HAP-1 (cell line): ENCODE results near the gene ZNF263.
"Not testable (repeated sequence)": the region's sequence is repeated elsewhere in the genome, so short reads cannot be mapped to it uniquely, and the experiment has no call there.

Experiments used
- DNase-seq, 2 experiments: peaks; one replicate each; pipeline ENCODE4 v3.0.0-alpha.2; 2016 to 2020; ENCODE audit warnings: low spot score in 2 of 2
- H3K27me3 ChIP-seq: fragments of 250-450 bp; sonication (Bioruptor Pico); 2 replicates; pipeline ENCODE4 v1.5.1; 2020; ENCODE audit warnings: low read depth, mild to moderate bottlenecking, moderate library complexity
- H3K36me3 ChIP-seq: fragments of 250-450 bp; sonication (Bioruptor Pico); replicated peaks from 2 replicates; pipeline ENCODE4 v1.5.1; 2020; ENCODE audit warnings: mild to moderate bottlenecking
- H3K4me1 ChIP-seq: fragments of 250-450 bp; sonication (Bioruptor Pico); 2 replicates; pipeline ENCODE4 v1.5.1; 2020; ENCODE audit warnings: mild to moderate bottlenecking
- H3K4me3 ChIP-seq: fragments of 250-450 bp; sonication (Bioruptor Pico); 2 replicates; pipeline ENCODE4 v1.5.1; 2020; ENCODE audit warnings: mild to moderate bottlenecking, moderate library complexity
- H3K9me3 ChIP-seq: fragments of 250-450 bp; sonication (Bioruptor Pico); 2 replicates; pipeline ENCODE4 v1.5.1; 2020; ENCODE audit warnings: mild to moderate bottlenecking, moderate library complexity
- in situ Hi-C: fragments of 300-500 bp; cut with MboI; formaldehyde crosslinking; loops from 3 replicates; pipeline ENCODE4 v1.14.3; 2020; ENCODE audit warnings: low sequenced_read_pairs, inconsistent platforms, mixed read lengths

ZNF263 gene

GRCh38 chr16:3254309-3254708 lies 29.0 kb upstream of the ZNF263 start:
- H3K4me1 ChIP-seq = no peaks in the 10 kb centered on the region
- H3K9me3 ChIP-seq = 0 out of 2 replicates have a peak, but pooled peaks cover 2% of the 10 kb centered on the region
- H3K36me3 ChIP-seq = no peaks in the 10 kb centered on the region
- DNase-seq = no peak
- peaks cover 4% of the 10 kb centered on the region; the same call in 1 of the 2 replicates for H3K27me3 ChIP-seq
- in situ Hi-C loops = no loop called here
- no peak overlapping the region for H3K4me3 ChIP-seq

- H3K36me3 ChIP-seq = no peaks in the 10 kb centered on the region
- H3K4me3 ChIP-seq = no peak within 1 kb of the TSS
- in situ Hi-C loops = no loop called here
- 0 out of 2 replicates have a peak, but pooled peaks cover 2% of the 10 kb centered on the region for H3K9me3 ChIP-seq
- no peaks in the 10 kb centered on the region for H3K4me1 ChIP-seq
- H3K27me3 ChIP-seq = peaks cover 4% of the 10 kb centered on the region; the same call in 1 of the 2 replicates
- no peak for DNase-seq
These were observed 27.0 kb upstream of the ZNF263 start, which contains the start of gene MEFV for GRCh38 chr16:3256146-3256865. Gene MEFV, minus strand, starts transcription at chr16:3256633. Its CDS starts 46 bp downstream, at chr16:3256587.

DNA sequence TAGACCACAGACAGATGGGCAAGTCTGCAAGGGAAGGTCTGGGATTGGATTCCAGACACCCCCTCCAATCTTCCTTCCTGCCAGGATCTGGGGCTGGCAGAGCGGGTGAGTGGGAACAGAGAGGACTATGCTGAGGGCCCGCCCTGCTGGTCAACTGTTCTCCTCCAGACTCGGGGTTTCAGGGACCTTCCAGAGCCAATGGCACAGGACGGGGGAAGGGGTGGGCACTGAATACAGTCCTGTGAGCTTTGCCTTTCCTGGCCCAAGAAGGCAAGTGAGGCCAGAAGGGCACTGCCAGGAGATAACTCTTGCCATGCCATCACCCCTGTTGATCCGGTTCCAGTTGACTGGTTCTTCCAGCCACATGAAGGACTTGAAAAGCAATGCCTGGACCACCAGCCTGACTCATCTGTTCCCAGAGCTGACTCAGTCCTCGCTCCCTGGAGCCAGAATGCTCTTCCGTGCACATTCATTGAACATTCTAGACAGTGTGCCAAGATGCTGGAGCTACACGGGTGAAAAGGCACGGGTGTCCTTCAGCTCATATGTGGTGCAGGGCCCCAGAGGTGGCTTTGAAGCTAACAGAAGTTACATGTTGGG lies 26.3 kb upstream of the ZNF263 start:
- no peak for DNase-seq
- no peaks in the 10 kb centered on the region for H3K4me1 ChIP-seq
- in situ Hi-C loops = no loop called here
- no peak overlapping the region for H3K4me3 ChIP-seq
- 0 out of 2 replicates have a peak, but pooled peaks cover 2% of the 10 kb centered on the region for H3K9me3 ChIP-seq
- H3K36me3 ChIP-seq = no peaks in the 10 kb centered on the region
- H3K27me3 ChIP-seq = peaks cover 4% of the 10 kb centered on the region; the same call in 1 of the 2 replicates

DNA sequence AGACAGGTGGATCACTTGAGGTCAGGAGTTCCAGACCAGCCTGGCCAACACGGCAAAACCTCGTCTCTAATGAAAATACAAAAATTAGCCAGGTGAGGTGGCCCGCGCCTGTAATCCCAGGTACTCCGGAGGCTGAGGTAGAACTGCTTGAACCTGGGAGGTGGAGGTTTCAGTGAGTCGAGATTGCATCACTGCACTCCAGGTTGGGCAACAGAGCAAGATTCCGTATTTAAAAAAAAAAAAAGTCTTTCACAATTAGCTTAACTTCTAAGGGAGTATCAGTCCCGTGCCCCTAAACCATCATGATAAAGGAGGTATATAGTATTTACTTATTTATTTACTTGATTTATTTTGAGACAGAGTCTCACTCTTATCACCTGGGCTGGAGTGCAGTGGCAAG lies 23.5 kb upstream of the ZNF263 start:
- no peak for DNase-seq

DNA sequence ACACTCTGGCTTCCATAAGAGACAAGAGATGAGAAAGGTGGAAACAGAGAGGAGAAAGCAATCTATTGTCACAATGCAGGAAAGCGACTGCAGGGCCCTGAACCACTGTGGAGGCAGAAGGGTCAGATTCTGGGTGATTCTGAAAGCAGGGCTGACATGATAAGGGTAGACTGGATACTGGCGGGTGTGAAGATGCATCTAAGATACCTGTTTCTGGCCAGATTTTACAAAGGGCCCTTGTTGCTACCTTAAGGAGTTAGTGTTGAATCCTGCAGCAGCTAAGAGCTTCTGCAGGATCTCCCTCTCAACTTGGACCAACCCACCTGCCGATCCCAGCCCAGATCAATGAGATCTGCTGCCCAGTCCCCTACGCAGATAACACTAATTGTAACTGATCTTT lies 20.8 kb upstream of the ZNF263 start:
- Histone ChIP-seq H3K4me1 (peaks cover 5% of the 10 kb centered on the region; the same call in 1 of the 2 replicates), H3K27me3 (no peaks in the 10 kb centered on the region), H3K36me3 (no peaks in the 10 kb centered on the region), H3K4me3 (no peak overlapping the region), H3K9me3 (peaks cover 7% of the 10 kb centered on the region)
- DNase-seq = no peak
- in situ Hi-C loops = no loop called here

More for the DNA sequence above, 23.5 kb upstream of the ZNF263 start:
- H3K4me3 ChIP-seq = no peak overlapping the region
- peaks cover 4% of the 10 kb centered on the region; the same call in 1 of the 2 replicates for H3K27me3 ChIP-seq
- in situ Hi-C loops = no loop called here
- peaks cover 3% of the 10 kb centered on the region; the same call in 1 of the 2 replicates for H3K4me1 ChIP-seq
- H3K36me3 ChIP-seq = no peaks in the 10 kb centered on the region
- peaks cover 3% of the 10 kb centered on the region; the same call in 1 of the 2 replicates for H3K9me3 ChIP-seq

- Histone ChIP-seq H3K4me3 (peak overlapping the region; percentile 65), H3K36me3 (no peaks in the 10 kb centered on the region), H3K4me1 (peaks cover 5% of the 10 kb centered on the region; the same call in 1 of the 2 replicates), H3K9me3 (peaks cover 7% of the 10 kb centered on the region), H3K27me3 (no peaks in the 10 kb centered on the region)
- in situ Hi-C loops = no loop called here
- peak; percentile 97 to 99 for DNase-seq
These were observed 18.9 kb upstream of the ZNF263 start for GRCh38 chr16:3264137-3265036.

DNA sequence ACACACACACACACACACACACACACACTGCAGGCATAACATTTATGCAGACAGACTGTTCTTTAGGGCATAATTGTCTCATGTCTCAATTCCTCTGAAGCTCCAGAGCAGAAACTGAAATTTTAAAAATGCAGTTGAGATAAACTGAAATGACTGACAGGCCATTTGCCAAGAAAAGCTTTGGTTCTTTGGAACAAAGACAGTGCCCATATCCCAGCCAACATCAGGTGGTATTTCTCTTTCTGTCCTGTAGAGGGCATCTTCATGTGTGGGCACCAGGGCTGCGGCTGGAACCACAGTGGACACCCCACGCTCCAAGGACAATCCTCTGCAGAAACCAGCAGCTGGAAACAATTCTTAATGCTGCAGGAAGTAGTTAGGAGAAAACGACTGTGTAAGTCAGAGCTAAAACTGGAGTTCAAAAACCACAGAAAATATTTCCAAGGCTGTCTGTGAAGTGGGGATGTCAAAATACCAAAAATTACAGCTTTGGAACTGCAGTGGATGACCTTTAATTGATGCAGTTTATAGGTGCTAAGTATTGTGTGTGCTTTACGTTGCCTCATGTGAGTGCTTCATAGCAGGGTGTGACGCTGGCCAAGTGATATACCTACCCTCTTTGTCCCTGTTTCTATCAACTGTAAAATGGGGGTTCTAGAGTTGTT lies 16.3 kb upstream of the ZNF263 start:
- H3K4me1 ChIP-seq = peaks cover 5% of the 10 kb centered on the region; the same call in 1 of the 2 replicates
- no peaks in the 10 kb centered on the region for H3K36me3 ChIP-seq
- DNase-seq = peak; percentile 18 to 41
- in situ Hi-C loops = no loop called here
- peaks cover 7% of the 10 kb centered on the region for H3K9me3 ChIP-seq
- H3K4me3 ChIP-seq = no peak overlapping the region
- no peaks in the 10 kb centered on the region for H3K27me3 ChIP-seq

DNA sequence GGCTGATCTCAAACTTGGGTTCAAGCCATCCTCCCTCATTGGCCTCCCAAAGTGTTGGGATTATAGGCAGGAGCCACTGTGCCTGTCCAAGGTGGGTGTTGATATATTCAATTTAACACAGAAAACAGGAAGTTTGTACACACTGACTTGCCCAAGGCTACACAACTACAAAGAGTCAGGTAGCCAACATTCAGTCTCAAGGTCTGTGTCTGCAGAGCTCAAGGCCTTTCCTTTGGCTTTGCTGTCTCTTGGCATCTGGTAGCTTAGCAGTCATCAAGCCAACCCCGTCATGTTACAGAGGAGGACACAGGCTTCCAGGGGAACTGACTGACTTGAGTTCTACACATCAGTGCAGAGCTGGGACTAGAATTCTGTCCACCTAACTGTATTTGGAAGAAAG lies 15.0 kb upstream of the ZNF263 start:
- H3K4me1 ChIP-seq = peaks cover 5% of the 10 kb centered on the region; the same call in 1 of the 2 replicates
- H3K36me3 ChIP-seq = no peaks in the 10 kb centered on the region
- peaks cover 7% of the 10 kb centered on the region for H3K9me3 ChIP-seq
- DNase-seq = no peak
- in situ Hi-C loops = no loop called here
- no peaks in the 10 kb centered on the region for H3K27me3 ChIP-seq
- no peak overlapping the region for H3K4me3 ChIP-seq

DNA sequence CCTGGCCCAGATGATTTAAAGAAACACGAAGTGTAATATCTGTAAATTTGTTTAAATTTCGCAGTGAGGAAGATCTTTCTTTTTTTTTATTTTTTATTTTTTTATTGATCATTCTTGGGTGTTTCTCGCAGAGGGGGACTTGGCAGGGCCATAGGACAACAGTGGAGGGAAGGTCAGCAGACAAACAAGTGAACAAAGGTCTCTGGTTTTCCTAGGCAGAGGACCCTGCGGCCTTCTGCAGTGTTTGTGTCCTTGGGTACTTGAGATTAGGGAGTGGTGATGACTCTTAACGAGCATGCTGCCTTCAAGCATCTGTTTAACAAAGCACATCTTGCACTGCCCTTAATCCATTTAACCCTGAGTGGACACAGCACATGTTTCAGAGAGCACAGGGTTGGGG lies 12.6 kb upstream of the ZNF263 start:
- H3K9me3 ChIP-seq, H3K27me3 ChIP-seq, DNase-seq, in situ Hi-C loops, H3K4me1 ChIP-seq, H3K36me3 ChIP-seq, H3K4me3 ChIP-seq: not testable (repeated sequence)

GRCh38 chr16:3271281-3271680 lies 12.0 kb upstream of the ZNF263 start:
- H3K9me3 ChIP-seq, H3K27me3 ChIP-seq, H3K4me1 ChIP-seq, in situ Hi-C loops, H3K4me3 ChIP-seq, DNase-seq, H3K36me3 ChIP-seq: not testable (repeated sequence)

- Histone ChIP-seq H3K4me1 (no peaks in the 10 kb centered on the region), H3K36me3 (no peaks in the 10 kb centered on the region), H3K4me3 (no peak overlapping the region), H3K27me3 (peaks cover 7% of the 10 kb centered on the region), H3K9me3 (no peaks in the 10 kb centered on the region)
- in situ Hi-C loops = no loop called here
- peak in 1 of 2 experiments; percentile 24 for DNase-seq
These were observed 8.8 kb upstream of the ZNF263 start for GRCh38 chr16:3274490-3274889.

DNA sequence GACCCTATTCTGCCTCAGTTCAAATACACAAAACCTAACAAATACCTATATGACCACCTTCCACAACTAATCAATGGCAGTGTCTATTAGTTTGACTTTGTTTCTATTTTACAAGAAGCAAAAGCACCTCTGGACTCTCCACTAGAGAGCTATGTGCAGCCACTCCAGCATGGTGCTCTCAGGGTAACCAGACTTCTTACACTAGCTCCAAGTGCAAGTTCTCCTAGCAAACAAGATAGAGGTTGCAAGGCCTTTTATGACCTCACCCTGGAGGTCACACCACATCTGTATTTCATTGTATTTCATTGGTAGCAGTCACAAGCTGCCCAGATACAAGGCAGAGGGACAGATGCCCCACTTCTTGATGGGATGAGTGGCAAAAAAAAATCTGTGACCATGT lies 8.3 kb upstream of the ZNF263 start:
- no peak for DNase-seq
- Histone ChIP-seq H3K4me1 (no peaks in the 10 kb centered on the region), H3K4me3 (no peak overlapping the region), H3K36me3 (no peaks in the 10 kb centered on the region), H3K27me3 (peaks cover 7% of the 10 kb centered on the region), H3K9me3 (no peaks in the 10 kb centered on the region)
- in situ Hi-C loops = no loop called here

DNA sequence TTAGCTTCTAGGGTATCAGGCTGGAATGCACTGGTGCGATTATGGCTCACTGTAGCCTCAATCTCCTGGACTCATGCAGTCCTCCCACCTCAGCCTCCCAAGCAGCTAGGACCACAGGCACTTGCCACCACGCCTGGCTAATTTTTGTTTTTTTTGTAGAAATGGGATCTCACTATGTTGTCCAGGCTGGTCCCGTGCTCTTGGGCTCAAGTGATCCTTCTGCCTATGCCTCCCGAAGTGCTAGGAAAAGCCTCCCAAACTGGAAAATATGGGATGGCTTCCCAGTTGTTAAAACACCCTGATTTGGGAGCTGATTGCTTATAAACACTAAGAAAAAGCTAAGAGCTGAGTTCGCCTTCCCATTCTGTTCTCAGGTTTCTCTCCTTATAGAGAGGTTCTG lies 6.6 kb upstream of the ZNF263 start:
- Histone ChIP-seq H3K4me1 (no peaks in the 10 kb centered on the region), H3K9me3 (0 out of 2 replicates have a peak, but pooled peaks cover 4% of the 10 kb centered on the region), H3K4me3 (no peak overlapping the region), H3K36me3 (no peaks in the 10 kb centered on the region), H3K27me3 (peaks cover 7% of the 10 kb centered on the region)
- in situ Hi-C loops = no loop called here
- DNase-seq = no peak
